Measurements from ENCODE around the gene RPS6KC1.
"Not testable (repeated sequence)": the region's sequence is repeated elsewhere in the genome, so short reads cannot be mapped to it uniquely, and the experiment has no call there.

RPS6KC1 gene

GRCh38 chr1:213051127-213051880 is at the start of gene RPS6KC1:
Gene RPS6KC1 (plus strand): TSS chr1:213051241. CDS start chr1:213051405, 164 bp downstream.
- DNase-seq, result peak; percentile 2 to 88 (median 69)

DNA sequence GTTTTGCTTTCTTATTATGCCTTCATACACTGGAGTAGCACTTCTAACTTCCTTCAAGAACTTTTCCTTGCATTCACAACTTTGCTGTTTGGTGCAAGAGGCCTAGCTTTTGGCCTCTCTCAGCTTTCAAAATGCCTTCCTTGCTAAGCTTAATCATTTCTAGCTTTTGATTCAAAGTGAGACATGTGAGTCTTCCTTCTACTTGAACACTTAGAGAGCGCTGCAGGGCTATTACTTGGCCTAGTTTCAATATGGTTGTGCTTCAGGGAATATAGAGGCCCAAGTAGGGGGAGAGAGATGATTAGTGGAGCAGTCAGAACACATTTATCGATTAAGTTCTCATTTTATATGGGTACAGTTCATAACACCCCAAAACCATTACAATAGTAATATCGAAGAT is 47.8 kb upstream of the RPS6KC1 start:
- no peak for DNase-seq

- no peak for DNase-seq
These were observed 42.5 kb upstream of the RPS6KC1 start for GRCh38 chr1:213008564-213008963.

DNA sequence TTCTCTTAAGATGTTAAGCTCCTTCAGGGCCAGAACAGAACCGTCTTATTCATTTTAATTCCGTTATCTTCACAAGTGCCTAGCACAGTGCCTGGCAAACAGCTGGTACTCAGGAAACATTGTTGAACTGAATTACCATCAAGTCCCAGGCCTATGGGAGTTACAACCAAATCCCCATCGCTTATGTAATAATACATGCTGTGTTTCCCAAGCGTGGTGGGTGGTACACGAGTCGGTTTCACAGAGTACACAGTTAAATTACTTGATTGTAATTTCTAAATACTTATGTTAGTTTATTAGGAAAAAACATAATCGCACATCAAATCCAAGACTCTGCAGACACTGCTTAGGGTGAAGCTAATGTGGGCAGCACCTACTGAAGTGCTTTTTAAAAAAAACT is 36.4 kb upstream of the RPS6KC1 start:
- no peak for DNase-seq

GRCh38 chr1:213015099-213016050 is 35.7 kb upstream of the RPS6KC1 start, which contains the start of gene ANGEL2:
Gene ANGEL2 (minus strand): TSS chr1:213015867. CDS start chr1:213015671, 196 bp downstream.
- peak; percentile 75 to 99 (median 94) for DNase-seq

DNA sequence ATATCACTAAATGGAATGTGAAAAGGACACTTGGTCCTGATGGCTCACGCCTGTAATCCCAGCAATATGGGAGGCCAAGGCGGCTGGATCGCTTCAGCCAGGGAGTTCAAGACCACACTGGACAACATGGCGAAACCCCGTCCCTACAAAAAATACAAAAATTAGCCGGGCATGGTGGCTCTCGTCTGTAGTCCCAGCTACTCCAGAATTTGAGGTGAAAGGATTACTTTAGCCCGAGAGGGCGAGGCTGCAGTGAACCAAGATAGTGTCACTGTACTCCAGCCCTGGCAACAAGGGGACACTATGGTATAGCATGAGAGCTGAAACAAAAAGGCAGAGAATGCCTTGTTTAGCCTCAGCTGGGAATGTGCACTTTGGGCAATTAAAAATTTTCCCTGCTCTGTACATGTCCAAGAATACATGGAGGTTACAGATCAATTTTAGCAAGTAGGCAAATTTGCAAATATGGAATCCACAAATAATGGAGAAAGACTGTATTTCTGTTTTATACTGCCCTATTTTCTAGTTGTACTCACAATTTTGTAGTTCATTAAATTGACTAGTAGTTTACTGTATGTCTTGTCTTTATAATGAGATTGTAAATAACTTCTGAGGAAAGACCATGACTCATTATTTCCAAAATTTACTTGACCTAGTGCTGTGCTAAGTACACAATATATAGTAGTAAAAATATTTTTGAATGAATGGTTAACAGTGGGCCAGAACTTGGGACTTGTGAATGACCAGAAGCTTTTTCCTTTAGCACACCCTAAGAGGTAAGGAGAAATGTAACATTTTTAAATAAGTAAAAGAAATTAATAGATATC is 33.4 kb upstream of the RPS6KC1 start:
- no peak for DNase-seq

DNA sequence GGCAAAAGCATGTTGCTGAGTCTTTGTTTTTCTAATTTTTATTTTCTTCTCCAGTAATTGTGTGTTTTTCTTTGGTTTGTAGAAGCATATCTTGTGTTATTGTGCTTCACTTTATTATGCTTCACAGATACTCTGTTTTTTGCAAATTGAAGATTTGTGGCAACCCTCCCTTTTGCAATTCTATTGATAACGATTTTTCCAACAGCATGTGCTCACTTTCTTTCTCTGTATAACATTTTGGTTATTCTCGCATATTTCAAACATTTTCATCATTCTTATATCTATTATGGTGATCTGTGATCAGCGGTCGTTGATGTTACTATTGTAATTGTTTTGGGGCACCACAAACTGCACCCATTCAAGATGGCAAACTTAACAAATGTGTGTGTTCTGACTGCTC is 31.6 kb upstream of the RPS6KC1 start:
- DNase-seq, result no peak

DNA sequence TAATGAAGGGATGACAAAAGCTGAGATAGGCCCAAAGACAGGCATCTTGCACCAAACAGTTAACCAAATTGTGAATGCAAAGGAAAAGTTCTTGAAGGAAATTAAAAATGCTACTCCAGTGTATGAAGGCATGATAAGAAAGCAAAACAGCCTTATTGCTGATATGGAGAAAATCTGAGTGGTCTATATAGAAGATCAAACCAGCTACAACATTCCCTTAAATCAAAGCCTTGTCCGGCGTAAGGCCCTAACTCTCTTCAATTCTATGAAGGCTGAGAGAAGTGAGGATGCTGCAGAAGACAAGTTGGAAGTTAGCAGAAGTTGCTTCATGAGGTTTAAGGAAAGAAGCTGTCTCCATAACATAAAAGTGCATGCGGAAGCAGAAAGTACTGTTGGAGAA is 31.0 kb upstream of the RPS6KC1 start:
- no peak for DNase-seq

GRCh38 chr1:213027024-213027423 is 24.0 kb upstream of the RPS6KC1 start:
- DNase-seq, result not testable (repeated sequence)

- no peak for DNase-seq
These were observed 18.4 kb upstream of the RPS6KC1 start for GRCh38 chr1:213032651-213033050.

- DNase-seq, result no peak
These were observed 16.3 kb upstream of the RPS6KC1 start for GRCh38 chr1:213034713-213035112.

- peak in 1 of 51 donors; percentile 38 for DNase-seq
These were observed 15.5 kb upstream of the RPS6KC1 start for GRCh38 chr1:213035573-213035972.

GRCh38 chr1:213041443-213041842 is 9.6 kb upstream of the RPS6KC1 start:
- DNase-seq, result no peak

DNA sequence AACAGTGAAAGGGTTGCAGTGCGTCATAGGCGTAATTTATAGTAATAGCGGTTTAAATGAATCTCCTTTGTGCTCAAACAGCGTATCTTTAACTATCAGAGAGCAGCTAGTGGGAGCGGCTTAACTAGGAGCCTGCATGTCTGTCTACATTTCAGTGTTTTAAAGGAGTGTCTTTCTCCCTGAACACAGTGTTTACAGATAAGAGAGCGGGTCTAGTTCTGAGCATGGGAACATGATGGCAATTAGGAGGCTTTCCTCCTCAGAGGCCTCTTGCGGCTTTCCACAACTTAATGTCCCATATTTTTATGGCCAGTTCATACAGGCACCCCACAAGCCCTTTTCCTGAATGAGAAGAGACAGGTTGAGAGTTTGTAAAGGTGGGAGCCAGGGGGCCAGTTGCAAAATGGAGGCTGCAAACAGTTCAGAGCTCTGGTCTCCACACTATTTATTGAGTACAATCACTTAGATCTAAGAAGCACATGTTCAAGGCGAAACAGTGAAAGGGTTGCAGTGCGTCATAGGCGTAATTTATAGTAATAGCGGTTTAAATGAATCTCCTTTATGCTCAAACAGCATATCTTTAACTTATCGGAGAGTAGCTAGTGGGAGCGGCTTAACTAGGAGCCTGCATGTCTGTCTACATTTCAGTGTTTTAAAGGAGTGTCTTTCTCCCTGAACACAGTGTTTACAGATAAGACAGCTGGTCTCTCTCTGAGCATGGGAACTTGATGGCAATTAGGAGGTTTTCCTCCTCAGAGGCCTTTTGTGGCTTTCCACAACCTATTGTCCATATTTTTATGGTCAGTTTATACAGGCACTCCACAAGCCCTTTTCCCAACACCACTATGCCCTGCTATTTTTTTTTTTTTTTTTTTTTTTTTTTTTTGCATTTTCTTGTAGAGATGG is 5.5 kb upstream of the RPS6KC1 start:
- not testable (repeated sequence) for DNase-seq

- no peak for DNase-seq
These were observed 1.8 kb upstream of the RPS6KC1 start for GRCh38 chr1:213049232-213049631.

DNA sequence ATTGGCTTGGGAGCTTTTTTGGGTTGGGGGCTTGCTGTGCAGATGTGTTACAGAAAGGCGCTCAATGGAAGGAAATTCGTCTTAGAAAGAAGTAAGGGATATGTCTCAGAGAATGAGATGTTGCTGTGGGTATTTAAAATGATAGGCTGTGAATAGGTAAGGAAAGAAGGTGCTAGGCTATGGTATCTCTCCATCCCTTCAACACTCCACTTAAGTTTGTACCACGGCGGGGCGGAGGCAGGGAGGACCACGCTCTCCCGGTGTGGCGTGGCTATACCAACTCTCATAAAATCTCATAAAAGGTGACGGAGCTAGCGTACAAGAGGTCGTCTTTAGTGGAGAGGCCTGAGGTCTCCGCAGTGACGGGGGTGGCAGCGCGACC is 305 bp upstream of the RPS6KC1 start:
- DNase-seq, result peak in 1 of 51 donors; percentile 43

- DNase-seq, result no peak
These were observed 801 bp downstream of the RPS6KC1 start for GRCh38 chr1:213051881-213052202.

GRCh38 chr1:213053455-213053854 is 2.4 kb downstream of the RPS6KC1 start:
- no peak for DNase-seq

GRCh38 chr1:213054142-213054541 is 3.1 kb downstream of the RPS6KC1 start:
- no peak for DNase-seq

All from hypothalamus (tissue), 51 donors.